BLaER1 treated with 17β-estradiol and CSF1 and Interleukin-3, amounts not matched to agents 10 nM and 100 nM (cell line): ENCODE measurements around the gene ATXN1.

Experiments used
- H3K27ac ChIP-seq, 11 experiments: shearing (Covaris generic); formaldehyde crosslinking; 2 replicates each; pipeline ENCODE4 v1.8.1; 2022
- H3K27me3 ChIP-seq, 11 experiments: shearing (Covaris generic); formaldehyde crosslinking; 2 replicates each; pipeline ENCODE4 v1.8.1; 2022
- H3K36me3 ChIP-seq, 11 experiments: shearing (Covaris generic); formaldehyde crosslinking; 2 replicates each; pipeline ENCODE4 v1.8.1; 2022
- H3K4me1 ChIP-seq, 10 experiments: shearing (Covaris generic); formaldehyde crosslinking; 2 replicates each; pipeline ENCODE4 v1.8.1; 2022
- H3K4me2 ChIP-seq, 11 experiments: shearing (Covaris generic); formaldehyde crosslinking; 2 replicates each; pipeline ENCODE4 v1.8.1; 2022
- H3K4me3 ChIP-seq, 10 experiments: shearing (Covaris generic); formaldehyde crosslinking; 2 replicates each; pipeline ENCODE4 v1.8.1; 2022
- H3K9ac ChIP-seq, 11 experiments: shearing (Covaris generic); formaldehyde crosslinking; 2 replicates each; pipeline ENCODE4 v1.8.1; 2022
- H3K9me3 ChIP-seq, 11 experiments: shearing (Covaris generic); formaldehyde crosslinking; replicated peaks in 1 of 11; 2 replicates each; pipeline ENCODE4 v1.8.1; 2022
- H4K20me1 ChIP-seq, 11 experiments: shearing (Covaris generic); formaldehyde crosslinking; 2 replicates each; pipeline ENCODE4 v1.8.1; 2022
- Cebpa-rat ChIP-seq, 11 experiments: shearing (Covaris generic); IDR thresholded peaks; 2 replicates each; pipeline ENCODE4 v1.8.1; 2022

ATXN1 gene

DNA sequence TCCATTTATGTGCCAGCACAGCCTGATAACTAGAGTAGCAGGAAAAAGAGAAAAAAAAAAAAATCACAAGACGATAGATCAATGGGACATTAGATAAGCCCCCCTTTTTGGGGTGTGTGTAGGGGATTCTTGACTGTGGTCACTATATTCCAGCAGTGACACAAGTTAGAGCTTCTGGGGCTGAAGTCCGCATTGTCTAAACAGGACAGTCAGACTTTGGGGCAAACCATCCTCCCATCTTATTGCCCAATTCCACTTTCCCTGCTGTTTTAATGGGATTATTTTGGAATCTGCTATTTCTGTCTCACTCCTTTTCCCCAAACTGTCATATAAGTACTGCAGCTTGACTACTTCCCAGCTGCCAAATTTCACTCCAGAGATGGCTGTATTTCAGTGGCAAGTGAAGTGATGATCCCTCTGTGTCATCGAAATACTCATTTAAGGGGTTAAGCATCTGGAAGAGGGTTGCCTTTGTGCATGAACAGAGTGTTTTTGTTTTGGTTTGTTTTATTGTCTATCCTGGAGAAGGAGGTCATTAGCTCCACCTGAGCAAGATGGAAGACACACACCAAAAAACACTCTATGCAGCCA lies 182.5 kb downstream of the ATXN1 start:
- 0 out of 22 replicates have a peak, but pooled peaks cover 0 to 5% (median 0%) of the 10 kb centered on the region in 11 experiments for H4K20me1 ChIP-seq
- no peak for TF ChIP-seq Cebpa-rat (IDR thresholded peaks at IDR 0.05)

DNA sequence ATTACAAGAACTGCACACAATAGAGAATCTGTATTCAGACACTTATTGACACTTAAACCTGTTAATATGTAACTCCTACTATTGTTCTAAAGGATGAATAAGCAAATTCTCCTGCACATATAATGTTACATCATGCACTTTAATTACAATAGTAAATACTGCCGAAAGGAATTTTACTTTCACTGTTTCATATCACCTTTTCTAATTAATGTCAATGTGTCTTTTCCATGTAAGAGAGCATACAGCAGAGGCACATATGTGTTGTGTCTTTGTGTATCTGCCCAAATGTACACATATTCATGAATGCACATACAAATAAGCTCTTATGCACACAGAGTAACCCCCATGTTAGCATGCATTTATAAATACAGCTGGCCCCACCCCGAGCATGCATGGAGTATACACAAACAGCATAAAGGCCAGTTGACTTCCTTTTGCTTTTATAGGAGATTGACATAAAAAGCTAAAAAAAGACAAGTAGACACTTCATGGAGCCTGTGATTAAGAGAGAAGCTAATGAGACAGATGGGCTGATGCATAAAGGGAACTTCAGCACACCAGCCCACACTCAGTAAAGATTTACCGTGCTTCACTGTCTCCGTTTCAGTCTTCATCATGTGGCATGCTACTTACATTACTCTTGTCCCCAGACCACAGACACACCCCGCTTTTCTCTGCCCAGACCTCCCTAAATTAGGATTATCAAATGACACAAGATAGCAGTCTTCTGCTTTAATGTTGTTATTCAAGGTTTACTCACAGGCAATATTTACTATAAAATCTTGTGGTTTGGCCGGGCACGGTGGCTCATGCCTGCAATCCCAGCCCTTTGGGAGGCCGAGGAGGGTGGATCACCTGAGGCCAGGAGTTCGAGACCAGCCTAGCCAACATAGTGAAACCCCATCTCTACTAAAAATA lies 184.6 kb downstream of the ATXN1 start:
- no peak overlapping the region for H3K9ac ChIP-seq
- no peaks in the 10 kb centered on the region for H3K27me3 ChIP-seq
- peaks cover 0 to 5% (median 0%) of the 10 kb centered on the region in 11 experiments; a peak in 1 of 22 replicates for H4K20me1 ChIP-seq
- no peak for TF ChIP-seq Cebpa-rat (IDR thresholded peaks at IDR 0.05)
- no peak overlapping the region for H3K27ac ChIP-seq
- H3K36me3 ChIP-seq, result peaks cover 0 to 51% (median 0%) of the 10 kb centered on the region in 11 experiments; a peak in 5 of 22 replicates
- 0 out of 22 replicates have a peak, but pooled peaks cover 0 to 3% (median 0%) of the 10 kb centered on the region in 11 experiments for H3K9me3 ChIP-seq
- peak overlapping the region in 7 of 11 experiments; percentile 5 to 52 (median 11); a peak in 10 of 22 replicates for H3K4me2 ChIP-seq
- no peak overlapping the region for H3K4me3 ChIP-seq
- peaks cover 0 to 10% (median 8%) of the 10 kb centered on the region in 10 experiments; a peak in 9 of 20 replicates for H3K4me1 ChIP-seq

More for the DNA sequence above, 182.5 kb downstream of the ATXN1 start:
- Histone ChIP-seq H3K4me2 (no peak overlapping the region), H3K27ac (no peak overlapping the region), H3K4me1 (peaks cover 2 to 26% (median 17%) of the 10 kb centered on the region in 10 experiments; a peak in 16 of 20 replicates), H3K27me3 (no peaks in the 10 kb centered on the region), H3K9ac (no peak overlapping the region), H3K4me3 (no peak overlapping the region), H3K9me3 (0 out of 22 replicates have a peak, but pooled peaks cover 0 to 3% (median 0%) of the 10 kb centered on the region in 11 experiments), H3K36me3 (peaks cover 0 to 61% (median 0%) of the 10 kb centered on the region in 11 experiments; a peak in 7 of 22 replicates)

GRCh38 chr6:16575655-16576054 lies 185.6 kb downstream of the ATXN1 start:
- no peak overlapping the region for H3K4me3 ChIP-seq
- no peak for TF ChIP-seq Cebpa-rat (IDR thresholded peaks at IDR 0.05)
- no peaks in the 10 kb centered on the region for H3K27me3 ChIP-seq
- peaks cover 0 to 10% (median 8%) of the 10 kb centered on the region in 10 experiments; a peak in 9 of 20 replicates for H3K4me1 ChIP-seq
- no peak overlapping the region for H3K27ac ChIP-seq
- peaks cover 0 to 10% (median 0%) of the 10 kb centered on the region in 11 experiments; a peak in 3 of 22 replicates for H4K20me1 ChIP-seq
- peaks cover 0 to 3% (median 0%) of the 10 kb centered on the region in 11 experiments; a peak in 1 of 22 replicates for H3K9me3 ChIP-seq
- H3K4me2 ChIP-seq, result no peak overlapping the region
- no peak overlapping the region for H3K9ac ChIP-seq
- H3K36me3 ChIP-seq, result peaks cover 0 to 51% (median 0%) of the 10 kb centered on the region in 11 experiments; a peak in 5 of 22 replicates

DNA sequence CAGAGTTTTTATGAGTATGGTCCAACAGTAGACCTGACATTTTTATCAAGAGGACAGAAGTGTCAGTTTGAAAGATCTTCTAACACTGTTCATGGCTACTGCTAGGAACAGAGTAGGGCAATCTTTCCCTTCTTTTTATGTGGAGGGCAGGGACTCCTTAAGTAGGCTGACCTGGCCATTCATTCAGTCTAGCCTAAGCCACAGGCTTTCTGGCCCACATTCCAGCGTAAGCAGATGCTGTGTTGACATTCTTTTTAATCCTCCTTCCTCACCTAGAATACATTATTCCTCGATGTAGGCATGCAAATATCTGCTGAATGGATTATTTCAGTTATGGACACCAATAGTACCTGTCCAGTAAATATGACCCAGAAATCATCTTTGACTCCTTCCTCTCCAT lies 188.3 kb downstream of the ATXN1 start:
- no peak overlapping the region for H3K4me2 ChIP-seq
- H3K27ac ChIP-seq, result no peak overlapping the region
- peaks cover 0 to 48% (median 0%) of the 10 kb centered on the region in 11 experiments; a peak in 5 of 22 replicates for H3K36me3 ChIP-seq
- H3K27me3 ChIP-seq, result no peaks in the 10 kb centered on the region
- TF ChIP-seq Cebpa-rat (IDR thresholded peaks at IDR 0.05), result no peak
- peaks cover 10 to 21% (median 16%) of the 10 kb centered on the region in 10 experiments; a peak in 19 of 20 replicates for H3K4me1 ChIP-seq
- no peak overlapping the region for H3K4me3 ChIP-seq
- H3K9me3 ChIP-seq, result peaks cover 0 to 3% (median 0%) of the 10 kb centered on the region in 11 experiments; a peak in 1 of 22 replicates
- peaks cover 0 to 21% (median 0%) of the 10 kb centered on the region in 11 experiments; a peak in 3 of 22 replicates for H4K20me1 ChIP-seq
- H3K9ac ChIP-seq, result no peak overlapping the region

DNA sequence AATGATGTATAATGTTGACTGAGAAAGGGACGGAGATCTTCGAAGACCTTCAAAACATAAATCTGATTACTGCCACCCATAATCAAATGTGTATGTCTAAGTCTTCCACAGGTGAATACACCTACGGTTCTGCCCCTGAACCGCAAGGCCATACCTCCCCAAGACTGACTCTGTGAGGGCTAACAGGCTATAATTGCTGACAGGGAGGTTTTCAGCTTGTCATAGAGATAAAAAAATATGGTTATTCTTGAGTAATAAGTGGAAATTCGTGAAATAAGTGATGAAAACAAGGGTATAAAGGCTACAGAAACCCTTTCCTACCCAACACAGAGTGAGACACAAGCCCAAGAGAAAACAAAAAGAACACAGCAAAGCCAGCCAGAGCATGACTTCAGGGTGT lies 188.9 kb downstream of the ATXN1 start:
- H3K4me1 ChIP-seq, result peaks cover 8 to 21% (median 15%) of the 10 kb centered on the region in 10 experiments; a peak in 19 of 20 replicates
- peaks cover 0 to 48% (median 0%) of the 10 kb centered on the region in 11 experiments; a peak in 5 of 22 replicates for H3K36me3 ChIP-seq
- TF ChIP-seq Cebpa-rat (IDR thresholded peaks at IDR 0.05), result no peak
- no peak overlapping the region for H3K27ac ChIP-seq
- H3K4me3 ChIP-seq, result no peak overlapping the region
- H3K27me3 ChIP-seq, result no peaks in the 10 kb centered on the region
- H4K20me1 ChIP-seq, result peaks cover 0 to 28% (median 0%) of the 10 kb centered on the region in 11 experiments; a peak in 3 of 22 replicates
- peaks cover 0 to 3% (median 0%) of the 10 kb centered on the region in 11 experiments; a peak in 1 of 22 replicates for H3K9me3 ChIP-seq
- no peak overlapping the region for H3K9ac ChIP-seq
- H3K4me2 ChIP-seq, result no peak overlapping the region

DNA sequence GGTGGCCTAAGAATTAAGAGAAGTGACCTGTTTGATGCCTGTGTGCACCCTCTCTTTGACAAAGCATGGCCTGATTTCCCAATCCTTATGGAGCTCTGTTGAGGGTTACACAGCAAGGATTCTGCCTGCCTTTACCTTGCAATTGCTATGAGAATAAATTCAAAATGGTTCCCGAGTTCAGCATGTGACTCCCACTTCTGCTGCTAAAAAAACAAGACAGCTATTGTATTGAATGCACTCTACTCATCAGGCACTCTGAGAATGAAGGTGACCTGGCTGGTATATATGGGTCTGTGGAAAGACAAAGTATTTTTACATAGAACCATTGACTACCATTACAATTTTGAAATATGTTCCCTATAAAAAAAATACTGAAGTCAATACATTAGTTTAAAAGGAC lies 190.3 kb downstream of the ATXN1 start:
- H3K4me1 ChIP-seq, result peaks cover 0 to 13% (median 10%) of the 10 kb centered on the region in 10 experiments; a peak in 16 of 20 replicates
- H3K4me3 ChIP-seq, result no peak overlapping the region
- H3K27me3 ChIP-seq, result no peaks in the 10 kb centered on the region
- peaks cover 0 to 3% (median 0%) of the 10 kb centered on the region in 11 experiments; a peak in 1 of 22 replicates for H3K9me3 ChIP-seq
- no peak overlapping the region for H3K4me2 ChIP-seq
- TF ChIP-seq Cebpa-rat (IDR thresholded peaks at IDR 0.05), result no peak
- peaks cover 0 to 34% (median 0%) of the 10 kb centered on the region in 11 experiments; a peak in 3 of 22 replicates for H4K20me1 ChIP-seq
- H3K27ac ChIP-seq, result no peak overlapping the region
- H3K9ac ChIP-seq, result no peak overlapping the region
- H3K36me3 ChIP-seq, result peaks cover 0 to 48% (median 0%) of the 10 kb centered on the region in 11 experiments; a peak in 5 of 22 replicates

DNA sequence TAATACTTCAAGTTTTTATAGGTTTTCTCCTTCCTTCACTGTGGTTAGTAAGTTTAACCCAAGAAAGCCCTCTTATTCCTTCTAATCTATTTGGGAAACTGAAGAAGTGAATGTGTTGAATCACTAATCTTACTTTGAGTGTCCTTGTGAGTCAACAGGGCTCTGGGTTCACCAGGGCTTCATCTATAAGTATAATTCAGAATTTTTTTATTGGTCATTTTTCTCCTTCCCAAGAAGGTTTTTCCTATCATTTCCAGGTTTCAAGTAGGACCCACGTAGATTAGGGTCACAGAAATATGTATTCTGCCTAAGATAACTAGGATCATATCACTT lies 191.1 kb downstream of the ATXN1 start:
- Histone ChIP-seq H3K4me3 (no peak overlapping the region), H4K20me1 (peaks cover 0 to 42% (median 0%) of the 10 kb centered on the region in 11 experiments; a peak in 3 of 22 replicates), H3K27ac (no peak overlapping the region), H3K4me1 (peaks cover 0 to 13% (median 10%) of the 10 kb centered on the region in 10 experiments; a peak in 18 of 20 replicates), H3K36me3 (peaks cover 0 to 41% (median 0%) of the 10 kb centered on the region in 11 experiments; a peak in 5 of 22 replicates), H3K9me3 (peaks cover 0 to 3% (median 0%) of the 10 kb centered on the region in 11 experiments; a peak in 1 of 22 replicates), H3K9ac (no peak overlapping the region), H3K27me3 (no peaks in the 10 kb centered on the region), H3K4me2 (peak overlapping the region in 9 of 11 experiments; percentile 33 to 68 (median 62); a peak in 12 of 22 replicates)
- no peak; a peak in 1 of 22 replicates for TF ChIP-seq Cebpa-rat (IDR thresholded peaks at IDR 0.05)

GRCh38 chr6:16568128-16568527 lies 193.1 kb downstream of the ATXN1 start:
- no peak overlapping the region for H3K27ac ChIP-seq

More at GRCh38 chr6:16568128-16568527, 193.1 kb downstream of the ATXN1 start:
- Histone ChIP-seq H3K4me1 (peaks cover 10 to 25% (median 18%) of the 10 kb centered on the region in 10 experiments), H3K27me3 (no peaks in the 10 kb centered on the region), H3K4me2 (no peak overlapping the region), H3K36me3 (peaks cover 0 to 50% (median 0%) of the 10 kb centered on the region in 11 experiments; a peak in 5 of 22 replicates), H3K4me3 (no peak overlapping the region), H3K9ac (no peak overlapping the region), H4K20me1 (peaks cover 0 to 63% (median 0%) of the 10 kb centered on the region in 11 experiments; a peak in 3 of 22 replicates), H3K9me3 (no peaks in the 10 kb centered on the region; a peak in 1 of 22 replicates)
- TF ChIP-seq Cebpa-rat (IDR thresholded peaks at IDR 0.05), result no peak
